ENCODE results near the gene PRND. TPM values are rescaled to one million over a fixed set of nuclear protein-coding genes. Genes with fewer than 3 reads are reported as not detected.

Gene PRND
- total RNA-seq, 4 donors from 2014 or later, result not detected

GRCh38 chr20:4773736-4774135, 52.0 kb downstream of the PRND start:
- H3K9me3 ChIP-seq, result peaks cover 5% of the 10 kb centered on the region
- H3K27ac ChIP-seq, result no peak overlapping the region
- DNase-seq (ENCODE audit: low spot score in 2 of 2), result no peak
- 85% methylated on average over 5 of the region's 5 CpGs for WGBS
- no peaks in the 10 kb centered on the region for H3K27me3 ChIP-seq
- H3K36me3 ChIP-seq, result no peaks in the 10 kb centered on the region
- no peak overlapping the region for H3K4me3 ChIP-seq
- no peak for TF ChIP-seq POLR2A (IDR thresholded peaks at IDR 0.05)
- no peak for TF ChIP-seq POLR2AphosphoS5 (IDR thresholded peaks at IDR 0.05)
- no peak for TF ChIP-seq EP300 (IDR thresholded peaks at IDR 0.05)
- no peak for TF ChIP-seq CTCF (IDR thresholded peaks at IDR 0.05)
- no peaks in the 10 kb centered on the region for H3K4me1 ChIP-seq

GRCh38 chr20:4774207-4774606, 52.5 kb downstream of the PRND start:
- Histone ChIP-seq H3K27ac (no peak overlapping the region), H3K9me3 (peaks cover 5% of the 10 kb centered on the region), H3K27me3 (no peaks in the 10 kb centered on the region), H3K4me1 (no peaks in the 10 kb centered on the region), H3K36me3 (no peaks in the 10 kb centered on the region), H3K4me3 (no peak overlapping the region)
- 88% methylated on average over 4 of the region's 4 CpGs for WGBS
- TF ChIP-seq POLR2A (IDR thresholded peaks at IDR 0.05), result no peak
- no peak for TF ChIP-seq CTCF (IDR thresholded peaks at IDR 0.05)
- no peak for TF ChIP-seq EP300 (IDR thresholded peaks at IDR 0.05)
- TF ChIP-seq POLR2AphosphoS5 (IDR thresholded peaks at IDR 0.05), result no peak
- DNase-seq (ENCODE audit: low spot score in 2 of 2), result no peak

GRCh38 chr20:4775322-4776078, 53.8 kb downstream of the PRND start:
- WGBS, result 89% methylated on average over 21 of the region's 21 CpGs
- peaks cover 5% of the 10 kb centered on the region for H3K9me3 ChIP-seq
- no peak overlapping the region for H3K4me3 ChIP-seq
- DNase-seq (ENCODE audit: low spot score in 2 of 2), result no peak
- TF ChIP-seq POLR2A (IDR thresholded peaks at IDR 0.05) (no peak), EP300 (IDR thresholded peaks at IDR 0.05) (no peak), CTCF (IDR thresholded peaks at IDR 0.05) (no peak), POLR2AphosphoS5 (IDR thresholded peaks at IDR 0.05) (no peak)
- H3K27me3 ChIP-seq, result no peaks in the 10 kb centered on the region
- no peaks in the 10 kb centered on the region for H3K36me3 ChIP-seq
- no peaks in the 10 kb centered on the region for H3K4me1 ChIP-seq
- H3K27ac ChIP-seq, result no peak overlapping the region

- Histone ChIP-seq H3K27ac (no peak overlapping the region), H3K36me3 (no peaks in the 10 kb centered on the region), H3K4me1 (no peaks in the 10 kb centered on the region), H3K4me3 (no peak overlapping the region), H3K9me3 (peaks cover 5% of the 10 kb centered on the region), H3K27me3 (no peaks in the 10 kb centered on the region)
- DNase-seq (ENCODE audit: low spot score in 2 of 2), result no peak
- WGBS, result 75% methylated on average over 14 of the region's 14 CpGs
- TF ChIP-seq POLR2AphosphoS5 (IDR thresholded peaks at IDR 0.05), result no peak
- no peak for TF ChIP-seq CTCF (IDR thresholded peaks at IDR 0.05)
- TF ChIP-seq EP300 (IDR thresholded peaks at IDR 0.05), result no peak
- TF ChIP-seq POLR2A (IDR thresholded peaks at IDR 0.05), result no peak
Measured at GRCh38 chr20:4776079-4776630, 54.4 kb downstream of the PRND start.

Other genes with a start within 250 kb of the PRND start
- gene PRNP, start 35.5 kb upstream of the PRND start, total RNA-seq, result 100 to 1,000 TPM; 118 to 168 (median 152) TPM
- 1 to 10 TPM; 3.1 to 5.6 (median 4.6) TPM for gene RASSF2, start 101.7 kb downstream of the PRND start, total RNA-seq

All from suprapubic skin (tissue), 4 donors.